ENCODE measurements around the gene ICE2.

The ICE2 gene

GRCh38 chr15:60457985-60458384, 21.0 kb downstream of the ICE2 start:
- no peak for DNase-seq (ENCODE audit: low read depth)
- no peak overlapping the region for H3K4me3 ChIP-seq (ENCODE audit: low read length)
- TF ChIP-seq CTCF (IDR thresholded peaks at IDR 0.05; ENCODE audit: insufficient read depth, low read depth, low read length, missing control alignments): no peak

- no peak overlapping the region for H3K4me3 ChIP-seq (ENCODE audit: low read length)
- TF ChIP-seq CTCF (IDR thresholded peaks at IDR 0.05; ENCODE audit: insufficient read depth, low read depth, low read length, missing control alignments): no peak
- no peak for DNase-seq (ENCODE audit: low read depth)
Measured at GRCh38 chr15:60454824-60455223, 24.1 kb downstream of the ICE2 start.

GRCh38 chr15:60448668-60449360, 30.1 kb downstream of the ICE2 start:
- DNase-seq (ENCODE audit: low read depth): no peak
- no peak overlapping the region for H3K4me3 ChIP-seq (ENCODE audit: low read length)
- TF ChIP-seq CTCF (IDR thresholded peaks at IDR 0.05; ENCODE audit: insufficient read depth, low read depth, low read length, missing control alignments): no peak

DNA sequence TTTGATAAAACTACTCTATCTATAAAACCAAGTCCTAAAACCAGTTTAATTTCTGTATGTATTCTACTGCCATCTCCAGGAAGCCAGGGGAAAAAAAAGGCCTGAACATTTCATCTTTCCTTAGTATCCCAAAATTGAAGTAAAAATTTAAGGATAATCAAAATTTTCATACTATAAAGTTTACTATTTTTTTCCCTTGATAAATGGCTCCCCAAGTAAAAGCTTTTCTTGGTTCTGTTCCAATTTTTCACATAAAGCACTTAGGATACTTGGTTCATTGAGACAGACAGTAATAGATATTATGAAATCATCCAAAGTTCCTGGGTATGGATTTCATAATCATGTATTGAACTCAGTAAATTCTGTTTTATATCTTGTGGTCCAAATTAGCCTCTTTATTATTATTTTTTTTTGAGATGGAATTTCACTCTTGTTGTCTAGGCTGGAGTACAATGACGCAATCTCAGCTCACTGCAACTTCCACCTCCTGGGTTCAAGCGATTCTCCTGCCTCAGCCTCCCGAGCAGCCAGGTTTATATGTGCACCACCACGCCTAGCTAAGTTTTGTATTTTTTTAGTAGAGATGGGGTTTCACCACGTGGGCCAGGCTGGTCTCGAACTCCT, 34.5 kb downstream of the ICE2 start:
- no peak overlapping the region for H3K4me3 ChIP-seq (ENCODE audit: low read length)
- TF ChIP-seq CTCF (IDR thresholded peaks at IDR 0.05; ENCODE audit: insufficient read depth, low read depth, low read length, missing control alignments): peak; percentile 55
- DNase-seq (ENCODE audit: low read depth): peak; percentile 38

DNA sequence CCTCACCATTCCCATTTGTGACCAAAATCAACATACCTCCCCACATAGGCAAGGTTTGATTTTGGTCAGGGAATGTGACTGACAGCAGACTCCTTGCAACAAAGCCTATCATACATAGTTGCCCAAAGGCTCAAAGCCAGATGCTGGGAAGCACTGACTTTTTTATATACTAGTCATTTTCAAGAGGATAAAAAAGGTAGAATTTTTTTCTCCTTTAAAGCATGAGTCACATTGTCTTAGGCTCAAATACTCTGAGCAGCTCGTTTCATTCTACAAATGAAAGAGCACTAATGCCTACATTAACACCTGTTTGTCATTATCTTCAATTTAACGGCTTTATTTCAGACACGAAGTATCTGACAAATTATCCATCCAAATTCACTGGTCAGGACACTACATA, 36.2 kb downstream of the ICE2 start:
- TF ChIP-seq CTCF (IDR thresholded peaks at IDR 0.05; ENCODE audit: insufficient read depth, low read depth, low read length, missing control alignments): no peak
- no peak overlapping the region for H3K4me3 ChIP-seq (ENCODE audit: low read length)
- DNase-seq (ENCODE audit: low read depth): peak; percentile 2

DNA sequence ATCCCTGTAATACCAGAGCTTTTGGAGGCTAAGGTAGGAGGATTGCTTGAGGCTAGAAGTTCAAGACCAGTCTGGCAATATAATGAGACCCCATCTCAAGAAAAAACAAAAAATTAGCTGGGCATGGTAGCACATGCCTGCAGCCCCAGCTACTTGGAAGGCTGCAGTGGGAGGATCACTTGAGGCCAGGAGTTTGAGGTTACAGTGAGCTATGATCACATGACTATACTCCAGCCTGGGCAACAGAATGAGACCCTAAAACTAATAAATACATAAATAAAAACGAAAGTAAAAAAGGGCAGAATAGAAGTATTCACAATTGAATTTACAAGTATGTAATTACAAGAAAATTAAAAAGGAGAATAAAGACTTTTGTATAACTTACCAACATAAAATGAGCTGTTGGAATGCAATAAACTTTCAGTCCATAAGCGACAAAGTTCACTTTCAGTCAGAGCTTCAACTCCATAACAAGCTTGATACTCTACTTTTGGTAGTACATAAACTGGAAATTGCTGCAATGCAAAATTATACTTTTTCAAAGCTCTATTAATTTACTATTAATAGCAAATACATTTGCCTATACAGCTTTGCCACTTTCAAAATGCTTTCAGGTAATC, 36.8 kb downstream of the ICE2 start:
- TF ChIP-seq CTCF (IDR thresholded peaks at IDR 0.05; ENCODE audit: insufficient read depth, low read depth, low read length, missing control alignments): no peak
- no peak for DNase-seq (ENCODE audit: low read depth)
- no peak overlapping the region for H3K4me3 ChIP-seq (ENCODE audit: low read length)
